SK-N-SH (cell line): ENCODE measurements around the gene EIF2AK2. TPM values are rescaled to one million over a fixed set of nuclear protein-coding genes. Genes with fewer than 3 reads are reported as not detected.

Source experiments
- CTCF ChIA-PET: fragments of 300-600, 350-600 bp; formaldehyde crosslinking; extraction: SDS; loops from one replicate; lab custom pipeline; 2021; lab: Yijun Ruan, JAX
- POLR2A ChIA-PET: fragments of 350-600 bp; sonication (Branson Sonifier 250); formaldehyde crosslinking; extraction: SDS; loops from one replicate; lab custom pipeline; 2020; ENCODE audit warnings: antibody characterized with exemption, inconsistent platforms; lab: Yijun Ruan, JAX
- DNase-seq: peaks from one replicate; pipeline ENCODE4 v3.0.0; 2012
- H2AFZ ChIP-seq: fragments of 200-600 bp; sonication (generic); 2 replicates; pipeline ENCODE4 v1.8.1; 2016; ENCODE audit warnings: antibody characterized with exemption, mild to moderate bottlenecking, low read depth
- H3F3A ChIP-seq: fragments of 200-600 bp; sonication (generic); replicated peaks from 2 replicates; pipeline ENCODE3; 2016; ENCODE audit warnings: antibody characterized with exemption, mild to moderate bottlenecking; ENCODE audit not compliant: insufficient read depth
- H3K27ac ChIP-seq, 2 experiments: fragments of 200-500 bp in 1 of 2; fragments of 200-600 bp in 1 of 2; sonication (Bioruptor generic) in 1 of 2; sonication (generic), shearing (Covaris generic) in 1 of 2; 2 replicates each; pipeline versions ENCODE4 v1.5.1 to v1.6.1; 2014 to 2016; ENCODE audit warnings: low read depth in 2 of 2, inconsistent platforms in 1 of 2, low read length in 1 of 2, mild to moderate bottlenecking in 1 of 2, mixed read lengths in 1 of 2
- H3K27me3 ChIP-seq: fragments of 200-600 bp; sonication (generic), shearing (Covaris generic); 2 replicates; pipeline ENCODE4 v1.6.1; 2016; ENCODE audit warnings: mixed run types; ENCODE audit not compliant: insufficient read depth
- H3K36me3 ChIP-seq, 2 experiments: fragments of 200-500 bp in 1 of 2; fragments of 200-600 bp in 1 of 2; sonication (Bioruptor generic) in 1 of 2; sonication (generic) in 1 of 2; replicated peaks in 1 of 2; 2 replicates each; pipeline versions ENCODE3 to v1.5.1; 2014 to 2016; ENCODE audit warnings: low read length in 1 of 2, mild to moderate bottlenecking in 1 of 2; ENCODE audit not compliant: insufficient read depth in 2 of 2, control insufficient read depth in 1 of 2
- H3K4me1 ChIP-seq, 2 experiments: fragments of 200-500 bp in 1 of 2; fragments of 200-600 bp in 1 of 2; sonication (Bioruptor generic) in 1 of 2; sonication (generic), shearing (Covaris generic) in 1 of 2; 2 replicates each; pipeline versions ENCODE4 v1.5.1 to v1.6.1; 2014 to 2016; ENCODE audit warnings: low read depth in 1 of 2, low read length in 1 of 2, mixed run types in 1 of 2; ENCODE audit not compliant: insufficient read depth in 2 of 2, control insufficient read depth in 1 of 2
- H3K4me2 ChIP-seq: fragments of 200-600 bp; sonication (generic), shearing (Covaris generic); 2 replicates; pipeline ENCODE4 v1.6.1; 2017; ENCODE audit warnings: mixed run types
- H3K4me3 ChIP-seq, 2 experiments: fragments of 200-500 bp in 1 of 2; fragments of 200-600 bp in 1 of 2; sonication (Bioruptor generic) in 1 of 2; sonication (generic), shearing (Covaris generic) in 1 of 2; 2 replicates each; pipeline versions ENCODE4 v1.5.1 to v1.8.1; 2014 to 2016; ENCODE audit warnings: low read depth in 2 of 2, inconsistent platforms in 1 of 2, low read length in 1 of 2, mild to moderate bottlenecking in 1 of 2, mixed read lengths in 1 of 2, moderate library complexity in 1 of 2
- H3K79me2 ChIP-seq: fragments of 200-600 bp; sonication (generic); 2 replicates; pipeline ENCODE4 v1.8.1; 2017; ENCODE audit warnings: mild to moderate bottlenecking; ENCODE audit not compliant: insufficient read depth
- H3K9ac ChIP-seq: fragments of 200-600 bp; sonication (generic); 2 replicates; pipeline ENCODE4 v1.6.1; 2017; ENCODE audit warnings: mixed run types
- H3K9me2 ChIP-seq: fragments of 200-600 bp; sonication (generic); 2 replicates; pipeline ENCODE4 v1.6.1; 2017; ENCODE audit warnings: mixed run types
- H3K9me3 ChIP-seq: fragments of 200-600 bp; sonication (generic); 2 replicates; pipeline ENCODE4 v1.6.1; 2017; ENCODE audit warnings: mixed run types, mild to moderate bottlenecking, moderate library complexity
- H4K20me1 ChIP-seq: fragments of 200-600 bp; sonication (generic); 2 replicates; pipeline ENCODE4 v1.6.1; 2017; ENCODE audit warnings: mild to moderate bottlenecking, mixed run types; ENCODE audit not compliant: insufficient read depth
- CHD2 ChIP-seq: fragments of 150-350 bp; IDR thresholded peaks from 2 replicates; pipeline ENCODE4 v1.6.1; 2018; ENCODE audit warnings: low read length; ENCODE audit not compliant: partially characterized antibody
- CTCF ChIP-seq: fragments of 200-600 bp; sonication (generic); IDR thresholded peaks from 2 replicates; pipeline ENCODE4 v1.6.1; 2017; ENCODE audit warnings: antibody characterized with exemption, mild to moderate bottlenecking, moderate library complexity
- EZH2phosphoT487 ChIP-seq: fragments of 200-600 bp; sonication (generic); IDR thresholded peaks from 2 replicates; pipeline ENCODE4 v1.6.1; 2017; ENCODE audit warnings: low read depth, mixed run types, mild to moderate bottlenecking, antibody characterized with exemption, moderate library complexity, borderline replicate concordance
- FOSL2 ChIP-seq: IDR thresholded peaks from 2 replicates; pipeline ENCODE4 v1.4.0; 2012; ENCODE audit warnings: low read depth, mild to moderate bottlenecking, moderate library complexity, borderline replicate concordance
- FOXM1 ChIP-seq: IDR thresholded peaks from 2 replicates; pipeline ENCODE4 v1.4.0; 2012; ENCODE audit warnings: low read depth, mild to moderate bottlenecking
- GATA2 ChIP-seq: sonication (generic); formaldehyde crosslinking; IDR thresholded peaks from 2 replicates; pipeline ENCODE4 v1.5.0; 2020; ENCODE audit warnings: mild to moderate bottlenecking, missing genetic modification reagents
- MXI1 ChIP-seq: IDR thresholded peaks from 2 replicates; pipeline ENCODE4 v1.6.1; 2012; ENCODE audit warnings: mild to moderate bottlenecking, low read depth, low read length, improper control_type of control experiment
- NFIC ChIP-seq: IDR thresholded peaks from 2 replicates; pipeline ENCODE4 v1.4.0; 2012; ENCODE audit warnings: borderline replicate concordance
- PBX3 ChIP-seq: IDR thresholded peaks from 2 replicates; pipeline ENCODE4; 2012
- RCOR1 ChIP-seq: fragments of 150-350 bp; IDR thresholded peaks from 2 replicates; pipeline ENCODE4 v1.6.1; 2017; ENCODE audit warnings: antibody characterized with exemption, low read length
- SMC3 ChIP-seq: IDR thresholded peaks from 2 replicates; pipeline ENCODE4 v1.6.1; 2012; ENCODE audit warnings: low read depth, low read length, improper control_type of control experiment
- TAF1 ChIP-seq: IDR thresholded peaks from 2 replicates; pipeline ENCODE4 v1.6.1; 2012; ENCODE audit warnings: low read depth, mild to moderate bottlenecking, low read length, moderate library complexity, borderline replicate concordance
- TCF12 ChIP-seq: IDR thresholded peaks from 2 replicates; pipeline ENCODE4 v1.4.0; 2012
- TEAD4 ChIP-seq: IDR thresholded peaks from 2 replicates; pipeline ENCODE4 v1.4.0; 2012; ENCODE audit warnings: mild to moderate bottlenecking, borderline replicate concordance; ENCODE audit not compliant: insufficient read depth
- USF1 ChIP-seq: IDR thresholded peaks from 2 replicates; pipeline ENCODE4 v1.4.0; 2012; ENCODE audit warnings: low read depth, borderline replicate concordance
- ZBTB33 ChIP-seq: IDR thresholded peaks from 2 replicates; pipeline ENCODE4 v1.4.0; 2012; ENCODE audit warnings: low read depth, borderline replicate concordance
- WGBS: methylation state at CpG from one replicate; pipeline ENCODE4 v1.1.6; 2017; ENCODE audit warnings: low lambda C conversion rate; 5-methylcytosine and 5-hydroxymethylcytosine counted together
- polyA plus RNA-seq, 3 experiments: library from polyadenylated mRNA; depleted of rRNA; stranded (reverse); fragments of >200 nt; gene quantifications; 2 replicates each; pipeline ENCODE4 v1.2.3, GENCODE V29; 2012
- TF ChIP-seq, protein P1 (sequence below): IDR thresholded peaks from 2 replicates; pipeline ENCODE4 v1.6.1; 2012; ENCODE audit warnings: mild to moderate bottlenecking, low read depth, low read length, moderate library complexity
- TF ChIP-seq, protein P2 (sequence below): IDR thresholded peaks from 2 replicates; pipeline ENCODE4 v1.4.0; 2012; ENCODE audit warnings: low read depth

EIF2AK2 gene
- polyA plus RNA-seq, 1 of the 3 experiments (the other 2 are of a cell fraction): 9.0 TPM

- TF ChIP-seq RCOR1 (no peak), FOSL2 (no peak), FOXM1 (no peak), GATA2 (no peak), MXI1 (no peak), ZBTB33 (no peak), TCF12 (no peak), CHD2 (no peak), USF1 (no peak), SMC3 (no peak), CTCF (no peak), EZH2phosphoT487 (no peak), PBX3 (no peak), TAF1 (no peak), TEAD4 (no peak), NFIC (no peak)
- TF ChIP-seq, protein P1, sequence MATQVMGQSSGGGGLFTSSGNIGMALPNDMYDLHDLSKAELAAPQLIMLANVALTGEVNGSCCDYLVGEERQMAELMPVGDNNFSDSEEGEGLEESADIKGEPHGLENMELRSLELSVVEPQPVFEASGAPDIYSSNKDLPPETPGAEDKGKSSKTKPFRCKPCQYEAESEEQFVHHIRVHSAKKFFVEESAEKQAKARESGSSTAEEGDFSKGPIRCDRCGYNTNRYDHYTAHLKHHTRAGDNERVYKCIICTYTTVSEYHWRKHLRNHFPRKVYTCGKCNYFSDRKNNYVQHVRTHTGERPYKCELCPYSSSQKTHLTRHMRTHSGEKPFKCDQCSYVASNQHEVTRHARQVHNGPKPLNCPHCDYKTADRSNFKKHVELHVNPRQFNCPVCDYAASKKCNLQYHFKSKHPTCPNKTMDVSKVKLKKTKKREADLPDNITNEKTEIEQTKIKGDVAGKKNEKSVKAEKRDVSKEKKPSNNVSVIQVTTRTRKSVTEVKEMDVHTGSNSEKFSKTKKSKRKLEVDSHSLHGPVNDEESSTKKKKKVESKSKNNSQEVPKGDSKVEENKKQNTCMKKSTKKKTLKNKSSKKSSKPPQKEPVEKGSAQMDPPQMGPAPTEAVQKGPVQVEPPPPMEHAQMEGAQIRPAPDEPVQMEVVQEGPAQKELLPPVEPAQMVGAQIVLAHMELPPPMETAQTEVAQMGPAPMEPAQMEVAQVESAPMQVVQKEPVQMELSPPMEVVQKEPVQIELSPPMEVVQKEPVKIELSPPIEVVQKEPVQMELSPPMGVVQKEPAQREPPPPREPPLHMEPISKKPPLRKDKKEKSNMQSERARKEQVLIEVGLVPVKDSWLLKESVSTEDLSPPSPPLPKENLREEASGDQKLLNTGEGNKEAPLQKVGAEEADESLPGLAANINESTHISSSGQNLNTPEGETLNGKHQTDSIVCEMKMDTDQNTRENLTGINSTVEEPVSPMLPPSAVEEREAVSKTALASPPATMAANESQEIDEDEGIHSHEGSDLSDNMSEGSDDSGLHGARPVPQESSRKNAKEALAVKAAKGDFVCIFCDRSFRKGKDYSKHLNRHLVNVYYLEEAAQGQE: no peak
- TF ChIP-seq, protein P2, sequence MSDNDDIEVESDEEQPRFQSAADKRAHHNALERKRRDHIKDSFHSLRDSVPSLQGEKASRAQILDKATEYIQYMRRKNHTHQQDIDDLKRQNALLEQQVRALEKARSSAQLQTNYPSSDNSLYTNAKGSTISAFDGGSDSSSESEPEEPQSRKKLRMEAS: no peak
- TF ChIP-seq, all 33 proteins: peak for 0
- ChIA-PET POLR2A (interaction anchor here (1.6 kb wide), 1 partner anchor 10 kb away, joined by 5 read pairs; the partner anchor contains the start of gene EIF2AK2), CTCF (interaction anchor here (1.0 to 1.7 kb wide), 4 partner anchors 10 to 250 kb away, joined by 3 read pairs; no protein-coding TSS in a partner anchor)
- DNase-seq: no peak
- no peak overlapping the region for H3K4me3 ChIP-seq
- H3K9me3 ChIP-seq: no peaks in the 10 kb centered on the region
- no peaks in the 10 kb centered on the region for H3K9me2 ChIP-seq
- H3F3A ChIP-seq: no peaks in the 10 kb centered on the region
- H3K9ac ChIP-seq: no peak overlapping the region
- peaks cover 28% of the 10 kb centered on the region for H3K79me2 ChIP-seq
- no peak overlapping the region for H3K4me2 ChIP-seq
- no peak overlapping the region for H2AFZ ChIP-seq
- H3K4me1 ChIP-seq: 0 out of 4 replicates have a peak, but pooled peaks cover 0 to 5% of the 10 kb centered on the region in 2 experiments
- H3K27ac ChIP-seq: no peak overlapping the region
- peaks cover 46 to 56% of the 10 kb centered on the region in 2 experiments for H3K36me3 ChIP-seq
- H4K20me1 ChIP-seq: no peaks in the 10 kb centered on the region; the same call in 1 of the 2 replicates
- H3K27me3 ChIP-seq: no peaks in the 10 kb centered on the region
- 95% methylated on average over 2 of the region's 2 CpGs for WGBS
These were observed 10.7 kb downstream of the EIF2AK2 start for GRCh38 chr2:37146062-37146461.
